NB4 (cell line): ENCODE data around the gene USP37.

Experiments used
- DNase-seq: peaks from one replicate; pipeline ENCODE4 v3.0.0; 2010; ENCODE audit warnings: low read depth
- H3K4me3 ChIP-seq: one replicate; pipeline ENCODE4 v1.5.1; 2011; ENCODE audit warnings: mild to moderate bottlenecking, low read depth, low read length, moderate library complexity
- MYC ChIP-seq: IDR thresholded peaks from 2 replicates; pipeline ENCODE4 v1.6.1; 2011; ENCODE audit warnings: low read depth, low read length
- POLR2A ChIP-seq: IDR thresholded peaks from 2 replicates; pipeline ENCODE4 v1.6.1; 2011; ENCODE audit warnings: mild to moderate bottlenecking; ENCODE audit not compliant: insufficient read length; ENCODE audit errors: extremely low read depth
- TF ChIP-seq, protein P1 (sequence below): IDR thresholded peaks from 2 replicates; pipeline ENCODE4 v1.6.1; 2011; ENCODE audit warnings: low read depth, low read length
- TF ChIP-seq, protein P2 (sequence below): IDR thresholded peaks from one replicate; pipeline ENCODE4 v1.5.1; 2012; ENCODE audit warnings: low read depth, low read length

USP37 gene

DNA sequence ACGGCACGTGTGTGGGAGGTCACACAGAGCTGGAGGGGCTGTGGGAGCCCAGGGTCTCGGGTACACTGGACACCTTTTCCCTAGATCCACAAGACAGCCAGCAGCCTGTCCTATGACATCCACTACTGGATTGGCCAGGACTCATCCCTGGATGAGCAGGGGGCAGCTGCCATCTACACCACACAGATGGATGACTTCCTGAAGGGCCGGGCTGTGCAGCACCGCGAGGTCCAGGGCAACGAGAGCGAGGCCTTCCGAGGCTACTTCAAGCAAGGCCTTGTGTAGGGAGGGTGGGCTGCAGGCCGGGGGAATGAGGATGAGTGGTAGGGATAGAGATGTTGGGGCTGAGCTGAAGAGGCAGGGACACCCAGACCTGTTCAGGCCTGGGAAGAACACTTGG, 142.6 kb downstream of the USP37 start:
- TF ChIP-seq MYC (no peak), POLR2A (no peak)
- TF ChIP-seq, protein P1, sequence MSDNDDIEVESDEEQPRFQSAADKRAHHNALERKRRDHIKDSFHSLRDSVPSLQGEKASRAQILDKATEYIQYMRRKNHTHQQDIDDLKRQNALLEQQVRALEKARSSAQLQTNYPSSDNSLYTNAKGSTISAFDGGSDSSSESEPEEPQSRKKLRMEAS: no peak
- TF ChIP-seq, protein P2, sequence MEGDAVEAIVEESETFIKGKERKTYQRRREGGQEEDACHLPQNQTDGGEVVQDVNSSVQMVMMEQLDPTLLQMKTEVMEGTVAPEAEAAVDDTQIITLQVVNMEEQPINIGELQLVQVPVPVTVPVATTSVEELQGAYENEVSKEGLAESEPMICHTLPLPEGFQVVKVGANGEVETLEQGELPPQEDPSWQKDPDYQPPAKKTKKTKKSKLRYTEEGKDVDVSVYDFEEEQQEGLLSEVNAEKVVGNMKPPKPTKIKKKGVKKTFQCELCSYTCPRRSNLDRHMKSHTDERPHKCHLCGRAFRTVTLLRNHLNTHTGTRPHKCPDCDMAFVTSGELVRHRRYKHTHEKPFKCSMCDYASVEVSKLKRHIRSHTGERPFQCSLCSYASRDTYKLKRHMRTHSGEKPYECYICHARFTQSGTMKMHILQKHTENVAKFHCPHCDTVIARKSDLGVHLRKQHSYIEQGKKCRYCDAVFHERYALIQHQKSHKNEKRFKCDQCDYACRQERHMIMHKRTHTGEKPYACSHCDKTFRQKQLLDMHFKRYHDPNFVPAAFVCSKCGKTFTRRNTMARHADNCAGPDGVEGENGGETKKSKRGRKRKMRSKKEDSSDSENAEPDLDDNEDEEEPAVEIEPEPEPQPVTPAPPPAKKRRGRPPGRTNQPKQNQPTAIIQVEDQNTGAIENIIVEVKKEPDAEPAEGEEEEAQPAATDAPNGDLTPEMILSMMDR: no peak
- DNase-seq: no peak
- no peak overlapping the region for H3K4me3 ChIP-seq

DNA sequence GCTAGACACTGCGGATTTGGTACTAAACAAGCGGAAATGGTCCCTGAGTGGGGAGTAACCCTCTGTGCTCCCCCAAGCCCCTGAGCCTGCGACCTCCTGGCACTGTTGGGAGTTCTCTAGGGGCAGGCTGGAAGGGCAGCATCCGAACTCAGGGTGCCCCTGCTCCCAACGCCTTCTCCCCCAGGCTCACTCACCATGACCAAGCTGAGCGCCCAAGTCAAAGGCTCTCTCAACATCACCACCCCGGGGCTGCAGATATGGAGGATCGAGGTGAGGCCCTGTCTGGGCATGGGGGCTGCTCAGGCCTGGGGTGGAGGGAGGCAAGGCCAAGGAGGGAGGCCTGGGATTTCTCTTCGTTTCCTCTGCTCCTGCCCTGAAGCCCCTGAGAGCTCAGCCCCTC, 144.6 kb downstream of the USP37 start:
- no peak overlapping the region for H3K4me3 ChIP-seq
- no peak for DNase-seq
- no peak for TF ChIP-seq POLR2A
- TF ChIP-seq, protein P1: no peak
- TF ChIP-seq, protein P2: no peak
- no peak for TF ChIP-seq MYC

DNA sequence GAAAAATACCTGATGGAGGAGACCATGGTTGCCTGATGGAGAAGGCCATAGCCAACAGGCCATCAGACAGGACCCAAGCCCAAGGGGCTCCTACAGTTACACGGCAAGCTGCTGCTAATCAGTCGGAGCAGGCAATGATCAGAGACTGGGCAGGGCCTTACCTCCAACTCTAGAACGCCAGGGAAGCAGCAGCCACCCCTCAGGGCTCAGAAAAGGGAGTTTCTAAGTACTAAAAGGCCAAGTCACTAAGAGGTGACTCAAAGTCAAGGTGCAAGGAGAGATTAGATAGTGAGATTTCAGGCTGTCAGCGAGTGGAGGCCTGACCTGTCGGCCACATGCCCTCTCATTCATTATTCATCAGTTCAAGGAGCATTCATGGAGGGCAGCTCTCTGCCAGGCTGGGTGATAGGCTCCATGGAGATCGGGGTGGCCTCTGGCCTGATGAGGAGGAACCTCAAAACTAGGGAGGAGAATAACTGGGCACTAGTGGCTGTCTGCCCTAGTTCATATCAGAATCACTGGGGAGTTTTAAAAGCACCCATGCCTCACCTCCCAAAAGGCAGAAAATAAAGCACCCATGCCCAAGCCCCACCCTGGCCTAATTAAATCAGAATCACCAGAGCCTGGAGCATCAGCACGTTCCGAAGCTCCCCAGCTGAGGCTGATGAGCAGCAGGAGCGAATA, 145.6 kb downstream of the USP37 start:
- no peak overlapping the region for H3K4me3 ChIP-seq
- no peak for DNase-seq
- TF ChIP-seq MYC (no peak), POLR2A (no peak)
- TF ChIP-seq, protein P2: no peak
- TF ChIP-seq, protein P1: no peak

DNA sequence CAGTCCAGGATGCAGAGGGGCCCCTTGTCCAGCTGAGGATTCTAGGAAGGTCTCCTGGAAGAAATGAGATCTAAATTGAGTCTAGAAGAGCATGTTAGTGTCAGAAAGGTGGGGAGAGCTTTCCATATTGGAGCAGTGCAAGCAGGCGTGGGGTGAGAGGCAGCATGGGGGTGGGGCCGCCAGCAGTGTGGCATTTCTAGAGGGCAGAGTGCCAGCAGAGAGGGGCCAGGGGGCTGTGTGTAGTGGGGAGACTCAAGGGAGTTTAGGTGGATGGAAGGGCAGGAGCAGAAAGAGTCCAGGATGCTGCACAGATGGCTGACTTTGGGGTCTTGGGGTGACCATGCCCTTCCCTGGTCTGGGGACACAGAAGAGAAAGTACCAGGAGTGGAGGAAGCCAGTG, 147.1 kb downstream of the USP37 start:
- TF ChIP-seq, protein P1: no peak
- TF ChIP-seq, protein P2: no peak
- TF ChIP-seq POLR2A (no peak), MYC (no peak)
- no peak overlapping the region for H3K4me3 ChIP-seq

DNA sequence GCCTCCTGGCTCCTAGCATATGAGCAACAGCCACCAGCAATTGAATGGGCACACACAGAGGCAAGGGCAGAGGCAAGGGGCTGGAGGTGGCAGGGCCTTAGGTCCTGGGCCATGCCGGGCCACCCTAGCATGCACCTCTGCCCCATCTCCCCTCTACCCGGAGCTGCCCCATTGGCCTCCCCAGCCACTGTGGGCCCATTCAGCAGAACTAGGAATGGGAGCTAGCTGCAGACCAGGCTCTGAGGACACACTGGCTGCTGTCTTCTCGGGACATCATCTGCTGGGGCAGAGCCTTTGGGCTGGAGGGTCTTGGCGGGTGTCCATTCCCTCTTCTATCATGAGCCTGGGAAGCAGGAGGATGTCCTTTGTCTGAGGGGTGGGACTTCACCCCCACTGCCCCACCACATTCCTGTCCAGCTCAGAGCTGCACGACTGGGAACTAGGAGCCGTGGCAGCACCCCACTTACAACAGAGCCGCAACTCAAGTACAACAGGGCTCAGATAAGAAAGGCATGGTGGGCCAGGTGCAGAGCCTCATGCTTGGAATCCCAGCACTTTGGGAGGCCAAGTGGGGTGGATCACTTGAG, 148.4 kb downstream of the USP37 start:
- TF ChIP-seq, protein P2: no peak
- TF ChIP-seq, protein P1: no peak
- TF ChIP-seq POLR2A (no peak), MYC (no peak)

More for the DNA sequence above, 147.1 kb downstream of the USP37 start:
- no peak for DNase-seq

More for the DNA sequence above, 148.4 kb downstream of the USP37 start:
- no peak overlapping the region for H3K4me3 ChIP-seq
- DNase-seq: no peak
